Fibroblast of peridontal ligament (primary cell): ENCODE results near the gene TTBK2.
"Not testable (repeated sequence)": the region's sequence is repeated elsewhere in the genome, so short reads cannot be mapped to it uniquely, and the experiment has no call there.

Experiments
- DNase-seq: peaks from one replicate; pipeline ENCODE4 v3.0.0-alpha.2; 2010; ENCODE audit errors: extremely low read depth

Gene TTBK2

DNA sequence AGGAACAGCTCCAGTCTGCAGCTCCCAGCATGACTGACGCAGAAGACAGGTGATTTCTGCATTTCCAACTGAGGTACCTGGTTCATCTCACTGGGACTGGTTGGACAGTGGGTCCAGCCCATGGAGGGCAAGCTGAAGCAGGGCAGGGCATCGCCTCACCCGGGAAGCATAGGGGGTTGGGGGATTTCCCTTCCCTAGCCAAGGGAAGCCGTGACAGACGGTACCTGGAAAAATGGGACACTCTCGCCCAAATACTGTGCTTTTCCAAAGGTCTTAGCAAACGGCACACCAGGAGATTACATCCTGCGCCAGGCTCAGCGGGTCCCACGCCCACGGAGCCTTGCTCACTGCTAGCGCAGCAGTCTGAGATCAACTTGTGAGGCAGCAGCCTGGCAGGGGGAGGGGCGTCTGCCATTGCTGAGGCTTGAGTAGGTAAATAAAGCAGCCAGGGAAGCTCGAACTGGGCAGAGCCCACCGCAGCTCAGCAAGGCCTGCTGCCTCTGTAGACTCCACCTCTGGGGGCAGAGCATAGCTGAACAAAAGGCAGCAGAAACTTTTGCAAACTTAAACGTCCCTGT lies 156.3 kb downstream of the TTBK2 start:
- DNase-seq, result not testable (repeated sequence)

GRCh38 chr15:42761813-42762212 lies 158.8 kb downstream of the TTBK2 start:
- not testable (repeated sequence) for DNase-seq

GRCh38 chr15:42760759-42761158 lies 159.8 kb downstream of the TTBK2 start:
- DNase-seq, result no peak

GRCh38 chr15:42759093-42759492 lies 161.5 kb downstream of the TTBK2 start:
- no peak for DNase-seq

GRCh38 chr15:42750306-42750705 lies 170.3 kb downstream of the TTBK2 start:
- DNase-seq, result no peak

- DNase-seq, result no peak
Measured at GRCh38 chr15:42749266-42749665, 171.3 kb downstream of the TTBK2 start.

GRCh38 chr15:42744195-42744594 lies 176.4 kb downstream of the TTBK2 start:
- no peak for DNase-seq

GRCh38 chr15:42742149-42742548 lies 178.4 kb downstream of the TTBK2 start:
- DNase-seq, result peak; percentile 15

GRCh38 chr15:42741710-42742109 lies 178.9 kb downstream of the TTBK2 start:
- DNase-seq, result peak; percentile 61

DNA sequence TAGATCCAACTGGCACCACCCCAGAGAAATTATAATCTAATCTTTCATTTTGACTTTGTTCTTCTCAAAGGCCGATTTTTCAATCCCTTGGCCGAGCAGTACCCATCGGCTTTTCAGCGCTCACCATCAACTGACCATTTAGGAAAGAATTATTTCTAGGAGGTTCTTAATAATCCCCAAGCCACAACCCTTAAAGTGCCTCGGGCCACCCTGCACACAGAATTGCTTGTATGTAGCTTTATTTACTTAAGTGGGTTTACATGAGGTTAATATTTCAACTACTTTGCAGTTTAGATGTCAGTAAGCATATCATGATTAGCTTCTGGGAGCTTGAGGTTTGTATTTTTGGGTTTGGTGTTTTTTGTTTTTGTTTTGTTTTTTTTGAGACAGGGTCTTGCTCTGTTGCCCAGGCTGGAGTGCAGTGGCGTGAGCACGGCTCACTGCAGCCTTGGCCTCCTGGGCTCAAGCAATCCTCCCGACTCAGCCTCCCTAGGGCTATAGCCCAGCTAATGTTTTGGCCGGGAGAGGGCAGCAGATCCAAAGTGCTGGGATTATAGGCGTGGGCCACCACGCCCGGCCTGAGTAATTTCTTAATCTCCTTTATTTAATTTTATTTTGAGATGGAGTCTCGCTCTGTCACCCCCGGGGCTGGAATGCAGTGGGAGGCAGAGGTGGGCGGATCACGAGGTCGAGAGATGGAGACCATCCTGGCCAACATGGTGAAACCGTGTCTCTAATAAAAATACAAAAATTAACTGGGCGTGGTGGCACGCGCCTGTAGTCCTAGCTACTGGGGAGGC lies 182.8 kb downstream of the TTBK2 start:
- DNase-seq, result peak; percentile 31

DNA sequence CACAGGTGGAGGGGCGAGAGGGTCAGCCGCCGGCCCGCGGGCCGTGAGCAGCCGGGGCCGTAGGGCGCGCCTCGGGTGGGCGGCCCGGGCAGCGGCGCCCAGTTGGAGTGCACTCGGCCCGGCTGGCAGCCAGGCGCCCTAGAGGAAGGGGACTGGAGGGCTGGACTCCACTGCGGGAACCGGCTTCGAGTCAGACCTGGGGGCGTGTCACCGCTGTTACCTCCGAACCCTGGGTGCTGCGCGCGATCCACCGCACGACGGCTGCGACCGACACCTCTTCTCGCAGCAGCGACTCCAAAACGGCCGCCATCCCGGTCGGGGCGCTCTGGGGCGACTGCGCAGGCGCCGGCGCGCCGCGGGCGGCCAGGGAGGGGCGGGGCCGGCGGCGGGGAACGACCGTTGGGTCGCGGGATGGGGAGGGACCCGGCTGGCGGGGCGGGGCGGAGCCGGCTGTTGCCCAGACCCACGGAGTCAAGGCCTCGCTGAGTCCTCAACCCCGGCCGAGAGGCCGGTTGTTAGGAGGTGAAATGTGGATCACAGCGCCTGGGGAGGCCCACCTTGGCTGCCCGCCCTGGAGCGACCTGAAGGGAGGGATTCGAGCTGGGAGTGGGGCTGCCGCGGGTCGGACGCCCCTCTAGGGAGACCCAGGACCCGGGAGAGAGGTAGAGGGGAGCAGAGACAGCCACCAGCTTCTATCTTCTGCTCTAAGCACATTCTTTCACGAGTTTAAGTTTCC lies 183.6 kb downstream of the TTBK2 start, which contains the start of gene CDAN1:
Gene CDAN1, minus strand, starts transcription at position 336 of the 736 bp plus-strand sequence. Its CDS starts 26 bp downstream, at position 310.
- DNase-seq, result peak; percentile 66

DNA sequence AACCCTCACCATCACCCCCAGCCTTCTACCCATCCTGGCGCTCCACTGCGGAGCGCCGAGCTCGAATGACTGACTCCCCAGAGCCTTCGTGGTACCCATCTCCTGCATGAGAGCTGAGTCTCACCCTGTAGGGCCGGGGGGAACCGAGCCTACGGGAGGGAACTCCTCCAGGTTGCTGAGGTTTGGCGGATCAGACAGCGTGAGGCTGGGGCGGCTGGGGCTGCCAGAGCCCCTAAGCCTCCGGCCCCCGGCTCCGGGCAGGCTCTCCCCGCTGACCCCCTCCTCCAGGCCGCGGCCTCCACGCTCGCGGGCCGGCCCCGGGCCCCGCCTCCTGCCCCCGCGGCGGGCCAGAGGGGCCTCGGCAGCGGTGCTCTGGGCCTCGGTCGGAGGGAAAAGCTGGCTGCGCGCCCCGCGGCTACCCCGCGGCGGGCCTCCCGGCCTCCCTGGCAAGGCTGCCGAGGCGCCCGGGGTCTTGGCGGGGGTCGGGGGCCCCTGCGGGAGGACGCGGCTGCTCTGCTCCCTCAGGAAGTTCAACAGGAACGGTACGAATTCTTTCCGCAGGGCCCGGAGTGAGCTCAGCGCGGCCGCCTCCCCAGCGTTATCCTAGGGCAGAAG lies 184.3 kb downstream of the TTBK2 start:
- no peak for DNase-seq

GRCh38 chr15:42735382-42736165 lies 185.0 kb downstream of the TTBK2 start:
- no peak for DNase-seq

GRCh38 chr15:42734076-42734672 lies 186.4 kb downstream of the TTBK2 start:
- peak; percentile 10 for DNase-seq

- no peak for DNase-seq
Measured at GRCh38 chr15:42733027-42733426, 187.6 kb downstream of the TTBK2 start.

- DNase-seq, result no peak
Measured at GRCh38 chr15:42732095-42732827, 188.3 kb downstream of the TTBK2 start.

GRCh38 chr15:42731461-42731860 lies 189.1 kb downstream of the TTBK2 start:
- no peak for DNase-seq

- no peak for DNase-seq
Measured at GRCh38 chr15:42730536-42730935, 190.0 kb downstream of the TTBK2 start.

GRCh38 chr15:42730135-42730534 lies 190.4 kb downstream of the TTBK2 start:
- no peak for DNase-seq

- DNase-seq, result no peak
Measured at GRCh38 chr15:42729409-42729808, 191.2 kb downstream of the TTBK2 start.
